Activated CD8-positive, alpha-beta memory T cell treated with anti-CD3 and anti-CD28 coated beads, Interleukin-2, amount 50 U/mL, for 24 hours (primary cell): ENCODE data around the gene CDK17.

Experiments used
- DNase-seq: peaks from one replicate; pipeline ENCODE4 v3.0.0-alpha.2; 2020; ENCODE audit errors: extremely low read depth

CDK17 gene

GRCh38 chr12:96239711-96240635 lies 160.3 kb downstream of the CDK17 start:
- DNase-seq = no peak

GRCh38 chr12:96238336-96239047 lies 161.7 kb downstream of the CDK17 start:
- DNase-seq = no peak

- DNase-seq = peak; percentile 24
These were observed 162.7 kb downstream of the CDK17 start for GRCh38 chr12:96237465-96238077.

- no peak for DNase-seq
These were observed 163.2 kb downstream of the CDK17 start for GRCh38 chr12:96237035-96237434.

- DNase-seq = no peak
These were observed 163.9 kb downstream of the CDK17 start for GRCh38 chr12:96236221-96236822.

- no peak for DNase-seq
These were observed 164.8 kb downstream of the CDK17 start for GRCh38 chr12:96235484-96235826.

GRCh38 chr12:96234591-96235483 lies 165.4 kb downstream of the CDK17 start:
- DNase-seq = no peak

- DNase-seq = no peak
These were observed 166.2 kb downstream of the CDK17 start for GRCh38 chr12:96233939-96234461.

GRCh38 chr12:96233168-96233567 lies 167.1 kb downstream of the CDK17 start:
- no peak for DNase-seq

GRCh38 chr12:96230646-96231045 lies 169.6 kb downstream of the CDK17 start:
- no peak for DNase-seq

- no peak for DNase-seq
These were observed 171.5 kb downstream of the CDK17 start for GRCh38 chr12:96228566-96229248.
